Mesenchymal stem cell (in vitro differentiated cells and primary cell): ENCODE results near the gene NOD2.

ENCODE experiments used
- DNase-seq: peaks from one replicate; pipeline ENCODE4 v3.0.0-alpha.2; 2013
- H2AFZ ChIP-seq: one replicate; pipeline ENCODE4 v1.6.1; 2013; ENCODE audit warnings: low read depth, mild to moderate bottlenecking, control low read depth, inconsistent platforms, low read length, moderate library complexity
- H2AK5ac ChIP-seq: 2 replicates; pipeline ENCODE4 v1.6.1; 2013; ENCODE audit warnings: low read length, moderate library complexity, mild to moderate bottlenecking, inconsistent platforms; ENCODE audit not compliant: severe bottlenecking
- H2BK120ac ChIP-seq: one replicate; pipeline ENCODE4 v1.6.1; 2013; ENCODE audit warnings: low read depth, mild to moderate bottlenecking, inconsistent platforms, low read length, moderate library complexity
- H2BK12ac ChIP-seq, 2 experiments: one replicate each; pipeline ENCODE4 v1.6.1; 2013; ENCODE audit warnings: inconsistent platforms in 2 of 2, low read length in 2 of 2, mild to moderate bottlenecking in 2 of 2, moderate library complexity in 2 of 2, control low read depth in 1 of 2
- H2BK15ac ChIP-seq: one replicate; pipeline ENCODE4 v1.6.1; 2013; ENCODE audit warnings: mild to moderate bottlenecking, low read depth, inconsistent platforms; ENCODE audit not compliant: poor library complexity, severe bottlenecking
- H2BK5ac ChIP-seq: 2 replicates; pipeline ENCODE4 v1.6.1; 2013; ENCODE audit warnings: low read depth, mild to moderate bottlenecking, low read length, control low read depth, inconsistent platforms; ENCODE audit not compliant: poor library complexity, severe bottlenecking
- H3K14ac ChIP-seq, 2 experiments: one replicate each; pipeline ENCODE4 v1.6.1; 2013; ENCODE audit warnings: inconsistent platforms in 2 of 2, low read length in 2 of 2, control low read depth in 1 of 2, mild to moderate bottlenecking in 1 of 2, moderate library complexity in 1 of 2
- H3K18ac ChIP-seq, 2 experiments: one replicate each; pipeline ENCODE4 v1.6.1; 2013; ENCODE audit warnings: inconsistent platforms in 2 of 2, low read length in 2 of 2, control low read depth in 1 of 2, low read depth in 1 of 2, mild to moderate bottlenecking in 1 of 2
- H3K23ac ChIP-seq, 2 experiments: one replicate each; pipeline ENCODE4 v1.6.1; 2013; ENCODE audit warnings: inconsistent platforms in 2 of 2, low read length in 2 of 2, mild to moderate bottlenecking in 2 of 2, moderate library complexity in 2 of 2, control low read depth in 1 of 2
- H3K27ac ChIP-seq: 2 replicates; pipeline ENCODE4 v1.5.1; 2013; ENCODE audit warnings: mild to moderate bottlenecking, moderate library complexity, low read length, control low read depth, inconsistent platforms; ENCODE audit not compliant: poor library complexity, severe bottlenecking
- H3K27me3 ChIP-seq, 2 experiments: 2 replicates each; pipeline versions ENCODE4 v1.6.1 to v1.7.0; 2013; ENCODE audit warnings: low read length in 2 of 2, mild to moderate bottlenecking in 2 of 2, moderate library complexity in 2 of 2, control low read depth in 1 of 2, inconsistent platforms in 1 of 2; ENCODE audit not compliant: control insufficient read depth in 1 of 2, insufficient read depth in 1 of 2
- H3K36me3 ChIP-seq, 2 experiments: 2 replicates each; pipeline versions ENCODE4 v1.6.1 to v1.7.0; 2013; ENCODE audit warnings: low read length in 2 of 2, control low read depth in 1 of 2, inconsistent platforms in 1 of 2, low read depth in 1 of 2, mild to moderate bottlenecking in 1 of 2; ENCODE audit not compliant: insufficient read depth in 2 of 2, control insufficient read depth in 1 of 2
- H3K4ac ChIP-seq, 2 experiments: one replicate each; pipeline ENCODE4 v1.6.1; 2013; ENCODE audit warnings: inconsistent platforms in 2 of 2, low read length in 2 of 2, mild to moderate bottlenecking in 2 of 2, moderate library complexity in 2 of 2, control low read depth in 1 of 2, low read depth in 1 of 2
- H3K4me1 ChIP-seq: 2 replicates; pipeline ENCODE4 v1.6.1; 2013; ENCODE audit warnings: low read depth, low read length, control low read depth; ENCODE audit not compliant: control insufficient read depth, insufficient read depth
- H3K4me2 ChIP-seq: 2 replicates; pipeline ENCODE4 v1.6.1; 2013; ENCODE audit warnings: low read length, mild to moderate bottlenecking, inconsistent platforms; ENCODE audit not compliant: poor library complexity, severe bottlenecking
- H3K4me3 ChIP-seq, 2 experiments: 2 replicates each; pipeline versions ENCODE4 v1.5.1 to v1.7.0; 2013; ENCODE audit warnings: low read length in 2 of 2, mild to moderate bottlenecking in 2 of 2, control low read depth in 1 of 2, low read depth in 1 of 2; ENCODE audit not compliant: insufficient read depth in 1 of 2
- H3K79me1 ChIP-seq: replicated peaks from 2 replicates; pipeline ENCODE4 v1.6.1; 2013; ENCODE audit warnings: mild to moderate bottlenecking, control low read depth, low read length, inconsistent platforms; ENCODE audit not compliant: poor library complexity, severe bottlenecking
- H3K9ac ChIP-seq: 2 replicates; pipeline ENCODE4 v1.7.0; 2013; ENCODE audit warnings: mild to moderate bottlenecking, low read length, moderate library complexity
- H3K9me3 ChIP-seq: 2 replicates; pipeline ENCODE4 v1.7.0; 2013; ENCODE audit warnings: mild to moderate bottlenecking, low read length; ENCODE audit not compliant: control insufficient read depth
- H4K8ac ChIP-seq: one replicate; pipeline ENCODE4 v1.6.1; 2013; ENCODE audit warnings: inconsistent platforms, mild to moderate bottlenecking, low read length, moderate library complexity
- H4K91ac ChIP-seq: one replicate; pipeline ENCODE4 v1.6.1; 2013; ENCODE audit warnings: mild to moderate bottlenecking, low read length, inconsistent platforms
- WGBS: methylation state at CpG from one replicate; pipeline ENCODE4 v1.1.7; 2013; ENCODE audit warnings: mixed read lengths; 5-methylcytosine and 5-hydroxymethylcytosine counted together

NOD2 gene

GRCh38 chr16:50697881-50698767 lies 4.7 kb downstream of the NOD2 start:
- Histone ChIP-seq H2AFZ (no peak overlapping the region), H3K27ac (no peak overlapping the region), H3K4me2 (no peak overlapping the region), H3K4me3 (peak overlapping the region in 1 of 2 experiments; percentile 70), H3K27me3 (peaks cover 15 to 18% of the 10 kb centered on the region in 2 experiments), H2BK15ac (no peak overlapping the region), H4K8ac (no peak overlapping the region), H3K14ac (no peak overlapping the region), H4K91ac (no peak overlapping the region), H2BK12ac (no peak overlapping the region), H3K36me3 (no peaks in the 10 kb centered on the region), H3K4me1 (peaks cover 12% of the 10 kb centered on the region), H2BK120ac (no peak overlapping the region), H3K18ac (no peak overlapping the region), H3K9me3 (no peaks in the 10 kb centered on the region), H3K4ac (no peak overlapping the region), H3K9ac (peak overlapping the region; percentile 79), H3K23ac (no peak overlapping the region), H3K79me1 (no peaks in the 10 kb centered on the region), H2BK5ac (no peak overlapping the region), H2AK5ac (no peak overlapping the region)
- WGBS = 76% methylated on average over 19 of the region's 19 CpGs
- peak; percentile 61 for DNase-seq

GRCh38 chr16:50699326-50700159 lies 6.1 kb downstream of the NOD2 start:
- Histone ChIP-seq H2BK12ac (no peak overlapping the region), H2AFZ (no peak overlapping the region), H3K9ac (no peak overlapping the region), H2BK120ac (no peak overlapping the region), H2BK5ac (no peak overlapping the region), H3K79me1 (no peaks in the 10 kb centered on the region), H3K4ac (no peak overlapping the region), H2AK5ac (no peak overlapping the region), H3K18ac (no peak overlapping the region), H3K9me3 (peaks cover 10% of the 10 kb centered on the region), H3K4me2 (no peak overlapping the region), H4K91ac (no peak overlapping the region), H3K4me1 (peaks cover 7% of the 10 kb centered on the region), H3K36me3 (no peaks in the 10 kb centered on the region), H4K8ac (no peak overlapping the region), H3K4me3 (no peak overlapping the region), H3K27ac (no peak overlapping the region), H3K23ac (no peak overlapping the region), H3K14ac (no peak overlapping the region), H3K27me3 (peaks cover 4 to 6% of the 10 kb centered on the region in 2 experiments), H2BK15ac (no peak overlapping the region)
- DNase-seq = peak; percentile 1
- WGBS = 73% methylated on average over 19 of the region's 19 CpGs

- Histone ChIP-seq H2BK12ac (no peak overlapping the region), H3K27me3 (no peaks in the 10 kb centered on the region), H2AK5ac (no peak overlapping the region), H3K79me1 (no peaks in the 10 kb centered on the region), H3K4me1 (peaks cover 3% of the 10 kb centered on the region), H3K9ac (no peak overlapping the region), H4K91ac (no peak overlapping the region), H3K4me2 (no peak overlapping the region), H2BK5ac (no peak overlapping the region), H3K4me3 (no peak overlapping the region), H3K4ac (no peak overlapping the region), H2BK15ac (no peak overlapping the region), H3K27ac (no peak overlapping the region), H3K18ac (no peak overlapping the region), H3K9me3 (peaks cover 21% of the 10 kb centered on the region), H4K8ac (no peak overlapping the region), H3K23ac (no peak overlapping the region), H2BK120ac (no peak overlapping the region), H3K36me3 (no peaks in the 10 kb centered on the region), H3K14ac (no peak overlapping the region), H2AFZ (no peak overlapping the region)
- no peak for DNase-seq
- 90% methylated on average over 2 of the region's 3 CpGs for WGBS
Measured at GRCh38 chr16:50702725-50703124, 9.3 kb downstream of the NOD2 start.

- Histone ChIP-seq H4K8ac (no peak overlapping the region), H2BK12ac (no peak overlapping the region), H3K9ac (no peak overlapping the region), H2BK15ac (no peak overlapping the region), H3K79me1 (no peaks in the 10 kb centered on the region), H3K4me1 (no peaks in the 10 kb centered on the region), H3K4me3 (peak overlapping the region in 1 of 2 experiments; percentile 18), H3K27me3 (no peaks in the 10 kb centered on the region), H3K18ac (no peak overlapping the region), H3K27ac (no peak overlapping the region), H3K14ac (no peak overlapping the region), H2BK5ac (no peak overlapping the region), H2BK120ac (no peak overlapping the region), H4K91ac (no peak overlapping the region), H3K9me3 (peaks cover 21% of the 10 kb centered on the region), H2AFZ (no peak overlapping the region), H2AK5ac (no peak overlapping the region), H3K4ac (no peak overlapping the region), H3K4me2 (no peak overlapping the region), H3K23ac (no peak overlapping the region), H3K36me3 (no peaks in the 10 kb centered on the region)
- DNase-seq = no peak
- no CpG with 5 or more reads among the region's 1 CpG for WGBS
Measured at GRCh38 chr16:50704245-50704644, 10.8 kb downstream of the NOD2 start.
